ENCODE measurements around the gene RGP1.

- TF ChIP-seq CTCF (conservative IDR thresholded peaks at IDR 0.05; ENCODE audit: low read length): no peak
- TF ChIP-seq EZH2phosphoT487 (IDR thresholded peaks at IDR 0.05; ENCODE audit: borderline replicate concordance, low read depth, low read length): no peak
Measured at GRCh38 chr9:35792024-35792813, 43.1 kb downstream of the RGP1 start.
